Cardiac muscle cell (in vitro differentiated cells and primary cell): ENCODE results near the gene CENATAC. TPM values are rescaled to one million over a fixed set of nuclear protein-coding genes. Genes with fewer than 3 reads are reported as not detected.
"Not testable (repeated sequence)": the region's sequence is repeated elsewhere in the genome, so short reads cannot be mapped to it uniquely, and the experiment has no call there.

ENCODE experiments used
- DNase-seq, 2 donors: peaks; one replicate each; pipeline versions ENCODE4 v3.0.0 to v3.0.0-alpha.2; 2010 to 2017; ENCODE audit warnings: low read depth in 1 of 2, low spot score in 1 of 2
- H3K27ac ChIP-seq: fragments of 200-600 bp; sonication (generic); 2 replicates; pipeline ENCODE4 v1.5.1; 2016
- H3K27me3 ChIP-seq: fragments of 200-600 bp; sonication (generic); 2 replicates; pipeline ENCODE4 v1.6.0; 2016; ENCODE audit warnings: control low read depth
- H3K36me3 ChIP-seq: fragments of 200-600 bp; sonication (generic); 2 replicates; pipeline ENCODE4 v1.5.1; 2016; ENCODE audit warnings: control low read depth
- H3K4me1 ChIP-seq: fragments of 200-600 bp; sonication (generic); 2 replicates; pipeline ENCODE4 v1.8.1; 2017; ENCODE audit warnings: low read depth, mild to moderate bottlenecking, mixed run types
- H3K4me3 ChIP-seq: fragments of 200-600 bp; sonication (generic); 2 replicates; pipeline ENCODE4 v1.5.1; 2016; ENCODE audit warnings: mild to moderate bottlenecking
- H3K9me3 ChIP-seq: fragments of 200-600 bp; sonication (generic); 2 replicates; pipeline ENCODE4 v1.5.1; 2017; ENCODE audit warnings: low read depth, mild to moderate bottlenecking, control low read depth
- CTCF ChIP-seq: IDR thresholded peaks from 2 replicates; pipeline ENCODE4 v1.5.1; 2012; ENCODE audit warnings: low read depth, mild to moderate bottlenecking, low read length
- polyA plus RNA-seq: library from polyadenylated mRNA; unstranded; fragments of >200 nt; fragmentation: Nextera tagmentation; extraction: Ambion mirVana; gene quantifications from 2 replicates; pipeline ENCODE4 v1.2.1, GENCODE V29; 2016
- total RNA-seq: library from RNA; depleted of rRNA; stranded (reverse); fragments of >200 nt; gene quantifications from 2 replicates; pipeline ENCODE4 v1.2.3, GENCODE V29; 2016

CENATAC gene
- total and polyA plus RNA-seq, 2 experiments from 2014 or later, result 27.0 to 78.2 TPM

GRCh38 chr11:118957549-118957948, 40.4 kb upstream of the CENATAC start:
- Histone ChIP-seq H3K27me3 (peaks cover 13% of the 10 kb centered on the region), H3K4me1 (no peaks in the 10 kb centered on the region), H3K27ac (no peak overlapping the region), H3K4me3 (no peak overlapping the region), H3K9me3 (no peaks in the 10 kb centered on the region), H3K36me3 (no peaks in the 10 kb centered on the region)
- TF ChIP-seq CTCF, result no peak
- DNase-seq, result no peak

GRCh38 chr11:118957968-118958367, 40.0 kb upstream of the CENATAC start:
- H3K9me3 ChIP-seq, result no peaks in the 10 kb centered on the region
- H3K4me3 ChIP-seq, result no peak overlapping the region
- H3K27ac ChIP-seq, result no peak overlapping the region
- H3K36me3 ChIP-seq, result no peaks in the 10 kb centered on the region
- DNase-seq, result no peak
- no peaks in the 10 kb centered on the region for H3K4me1 ChIP-seq
- no peak for TF ChIP-seq CTCF
- H3K27me3 ChIP-seq, result peaks cover 12% of the 10 kb centered on the region

- H3K27ac ChIP-seq, result no peak overlapping the region
- no peaks in the 10 kb centered on the region for H3K9me3 ChIP-seq
- DNase-seq, result no peak
- no peaks in the 10 kb centered on the region for H3K4me1 ChIP-seq
- peaks cover 6% of the 10 kb centered on the region for H3K27me3 ChIP-seq
- no peak overlapping the region for H3K4me3 ChIP-seq
- no peaks in the 10 kb centered on the region for H3K36me3 ChIP-seq
- TF ChIP-seq CTCF, result no peak
Observed at GRCh38 chr11:118958577-118958976, 39.4 kb upstream of the CENATAC start.

GRCh38 chr11:118961189-118961588, 36.7 kb upstream of the CENATAC start:
- Histone ChIP-seq H3K27ac (no peak overlapping the region), H3K36me3 (no peaks in the 10 kb centered on the region), H3K9me3 (no peaks in the 10 kb centered on the region), H3K27me3 (peaks cover 3% of the 10 kb centered on the region), H3K4me3 (no peak overlapping the region), H3K4me1 (no peaks in the 10 kb centered on the region)
- DNase-seq, result no peak
- no peak for TF ChIP-seq CTCF

GRCh38 chr11:118961591-118961990, 36.3 kb upstream of the CENATAC start:
- no peak for TF ChIP-seq CTCF
- peaks cover 3% of the 10 kb centered on the region for H3K27me3 ChIP-seq
- no peak overlapping the region for H3K4me3 ChIP-seq
- no peaks in the 10 kb centered on the region for H3K4me1 ChIP-seq
- no peaks in the 10 kb centered on the region for H3K36me3 ChIP-seq
- no peaks in the 10 kb centered on the region for H3K9me3 ChIP-seq
- no peak overlapping the region for H3K27ac ChIP-seq
- DNase-seq, result no peak

- not testable (repeated sequence) for H3K27ac ChIP-seq, H3K36me3 ChIP-seq, H3K9me3 ChIP-seq, H3K4me1 ChIP-seq, DNase-seq, H3K27me3 ChIP-seq, H3K4me3 ChIP-seq
Observed at GRCh38 chr11:118969508-118969907, 28.4 kb upstream of the CENATAC start.
